H1 (cell line): ENCODE data around the gene MYO1D. TPM values are rescaled to one million over a fixed set of nuclear protein-coding genes. Genes with fewer than 3 reads are reported as not detected.

Experiments used
- polyA plus RNA-seq, 7 experiments: library from polyadenylated mRNA; depleted of rRNA in 3 of 7; stranded (reverse) in 5 of 7; unstranded in 2 of 7; fragments of >200 nt in 5 of 7; fragments of 200-250 nt in 2 of 7; gene quantifications; 1 replicate in 5 of 7; 2 replicates in 1 of 7; 4 replicates in 1 of 7; pipeline versions ENCODE4 v1.2.1 to v1.2.3, GENCODE V29; 2011 to 2013; ENCODE audit warnings: missing spikeins in 2 of 7, mixed read lengths in 2 of 7
- total RNA-seq: library from RNA; stranded (reverse); fragmentation: NEBNext Ultra II Directional; extraction: Animal tissue kit (Norgen Biotek cat#: 25700); gene quantifications from 2 replicates; pipeline ENCODE4 v1.2.1, GENCODE V29; 2021
- TF ChIP-seq, protein P1 (sequence below): fragments of 300-600 bp; sonication (generic); IDR thresholded peaks from 2 replicates; pipeline ENCODE4 v1.7.1; 2012; ENCODE audit warnings: low read length, moderate library complexity, mild to moderate bottlenecking, inconsistent platforms; ENCODE audit not compliant: insufficient replicate concordance

The MYO1D gene
- total and polyA plus RNA-seq, 2 of the 8 experiments (the other 6 are each of a cell fraction or from before 2014, with no cell fraction given): 6.5 to 25.4 TPM

DNA sequence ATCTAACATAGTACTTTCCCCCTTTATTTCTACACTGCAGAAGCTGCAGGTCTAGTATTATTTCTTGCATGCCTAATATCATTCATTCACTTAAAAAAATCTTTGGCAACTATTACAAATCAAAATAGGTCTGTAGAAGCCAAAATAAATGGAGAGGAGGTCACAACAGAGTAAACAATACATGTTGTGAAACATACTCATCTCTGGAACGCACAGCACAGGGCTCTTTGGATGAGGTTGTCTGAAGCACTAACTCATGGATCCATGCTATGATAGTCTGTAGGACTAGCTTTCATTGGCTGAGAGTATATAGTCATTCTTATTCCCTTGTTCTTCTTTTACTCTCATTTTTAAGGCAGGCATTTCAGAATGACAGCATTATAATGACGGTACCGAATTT is 21.3 kb downstream of the MYO1D start (continued):
- TF ChIP-seq, protein P1, sequence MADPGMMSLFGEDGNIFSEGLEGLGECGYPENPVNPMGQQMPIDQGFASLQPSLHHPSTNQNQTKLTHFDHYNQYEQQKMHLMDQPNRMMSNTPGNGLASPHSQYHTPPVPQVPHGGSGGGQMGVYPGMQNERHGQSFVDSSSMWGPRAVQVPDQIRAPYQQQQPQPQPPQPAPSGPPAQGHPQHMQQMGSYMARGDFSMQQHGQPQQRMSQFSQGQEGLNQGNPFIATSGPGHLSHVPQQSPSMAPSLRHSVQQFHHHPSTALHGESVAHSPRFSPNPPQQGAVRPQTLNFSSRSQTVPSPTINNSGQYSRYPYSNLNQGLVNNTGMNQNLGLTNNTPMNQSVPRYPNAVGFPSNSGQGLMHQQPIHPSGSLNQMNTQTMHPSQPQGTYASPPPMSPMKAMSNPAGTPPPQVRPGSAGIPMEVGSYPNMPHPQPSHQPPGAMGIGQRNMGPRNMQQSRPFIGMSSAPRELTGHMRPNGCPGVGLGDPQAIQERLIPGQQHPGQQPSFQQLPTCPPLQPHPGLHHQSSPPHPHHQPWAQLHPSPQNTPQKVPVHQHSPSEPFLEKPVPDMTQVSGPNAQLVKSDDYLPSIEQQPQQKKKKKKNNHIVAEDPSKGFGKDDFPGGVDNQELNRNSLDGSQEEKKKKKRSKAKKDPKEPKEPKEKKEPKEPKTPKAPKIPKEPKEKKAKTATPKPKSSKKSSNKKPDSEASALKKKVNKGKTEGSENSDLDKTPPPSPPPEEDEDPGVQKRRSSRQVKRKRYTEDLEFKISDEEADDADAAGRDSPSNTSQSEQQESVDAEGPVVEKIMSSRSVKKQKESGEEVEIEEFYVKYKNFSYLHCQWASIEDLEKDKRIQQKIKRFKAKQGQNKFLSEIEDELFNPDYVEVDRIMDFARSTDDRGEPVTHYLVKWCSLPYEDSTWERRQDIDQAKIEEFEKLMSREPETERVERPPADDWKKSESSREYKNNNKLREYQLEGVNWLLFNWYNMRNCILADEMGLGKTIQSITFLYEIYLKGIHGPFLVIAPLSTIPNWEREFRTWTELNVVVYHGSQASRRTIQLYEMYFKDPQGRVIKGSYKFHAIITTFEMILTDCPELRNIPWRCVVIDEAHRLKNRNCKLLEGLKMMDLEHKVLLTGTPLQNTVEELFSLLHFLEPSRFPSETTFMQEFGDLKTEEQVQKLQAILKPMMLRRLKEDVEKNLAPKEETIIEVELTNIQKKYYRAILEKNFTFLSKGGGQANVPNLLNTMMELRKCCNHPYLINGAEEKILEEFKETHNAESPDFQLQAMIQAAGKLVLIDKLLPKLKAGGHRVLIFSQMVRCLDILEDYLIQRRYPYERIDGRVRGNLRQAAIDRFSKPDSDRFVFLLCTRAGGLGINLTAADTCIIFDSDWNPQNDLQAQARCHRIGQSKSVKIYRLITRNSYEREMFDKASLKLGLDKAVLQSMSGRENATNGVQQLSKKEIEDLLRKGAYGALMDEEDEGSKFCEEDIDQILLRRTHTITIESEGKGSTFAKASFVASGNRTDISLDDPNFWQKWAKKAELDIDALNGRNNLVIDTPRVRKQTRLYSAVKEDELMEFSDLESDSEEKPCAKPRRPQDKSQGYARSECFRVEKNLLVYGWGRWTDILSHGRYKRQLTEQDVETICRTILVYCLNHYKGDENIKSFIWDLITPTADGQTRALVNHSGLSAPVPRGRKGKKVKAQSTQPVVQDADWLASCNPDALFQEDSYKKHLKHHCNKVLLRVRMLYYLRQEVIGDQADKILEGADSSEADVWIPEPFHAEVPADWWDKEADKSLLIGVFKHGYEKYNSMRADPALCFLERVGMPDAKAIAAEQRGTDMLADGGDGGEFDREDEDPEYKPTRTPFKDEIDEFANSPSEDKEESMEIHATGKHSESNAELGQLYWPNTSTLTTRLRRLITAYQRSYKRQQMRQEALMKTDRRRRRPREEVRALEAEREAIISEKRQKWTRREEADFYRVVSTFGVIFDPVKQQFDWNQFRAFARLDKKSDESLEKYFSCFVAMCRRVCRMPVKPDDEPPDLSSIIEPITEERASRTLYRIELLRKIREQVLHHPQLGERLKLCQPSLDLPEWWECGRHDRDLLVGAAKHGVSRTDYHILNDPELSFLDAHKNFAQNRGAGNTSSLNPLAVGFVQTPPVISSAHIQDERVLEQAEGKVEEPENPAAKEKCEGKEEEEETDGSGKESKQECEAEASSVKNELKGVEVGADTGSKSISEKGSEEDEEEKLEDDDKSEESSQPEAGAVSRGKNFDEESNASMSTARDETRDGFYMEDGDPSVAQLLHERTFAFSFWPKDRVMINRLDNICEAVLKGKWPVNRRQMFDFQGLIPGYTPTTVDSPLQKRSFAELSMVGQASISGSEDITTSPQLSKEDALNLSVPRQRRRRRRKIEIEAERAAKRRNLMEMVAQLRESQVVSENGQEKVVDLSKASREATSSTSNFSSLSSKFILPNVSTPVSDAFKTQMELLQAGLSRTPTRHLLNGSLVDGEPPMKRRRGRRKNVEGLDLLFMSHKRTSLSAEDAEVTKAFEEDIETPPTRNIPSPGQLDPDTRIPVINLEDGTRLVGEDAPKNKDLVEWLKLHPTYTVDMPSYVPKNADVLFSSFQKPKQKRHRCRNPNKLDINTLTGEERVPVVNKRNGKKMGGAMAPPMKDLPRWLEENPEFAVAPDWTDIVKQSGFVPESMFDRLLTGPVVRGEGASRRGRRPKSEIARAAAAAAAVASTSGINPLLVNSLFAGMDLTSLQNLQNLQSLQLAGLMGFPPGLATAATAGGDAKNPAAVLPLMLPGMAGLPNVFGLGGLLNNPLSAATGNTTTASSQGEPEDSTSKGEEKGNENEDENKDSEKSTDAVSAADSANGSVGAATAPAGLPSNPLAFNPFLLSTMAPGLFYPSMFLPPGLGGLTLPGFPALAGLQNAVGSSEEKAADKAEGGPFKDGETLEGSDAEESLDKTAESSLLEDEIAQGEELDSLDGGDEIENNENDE: no peak
- TF ChIP-seq, all 59 proteins: peak for 0
